GM10248 (cell line): Measurements from ENCODE around the gene SLC17A8.

ENCODE experiments used
- CTCF ChIA-PET: fragments of 300-600 bp; sonication (Branson Sonifier 250); formaldehyde crosslinking; extraction: SDS; loops from one replicate; lab custom pipeline; 2021; ENCODE audit warnings: antibody characterized with exemption; lab: Yijun Ruan, JAX
- POLR2A ChIA-PET: fragments of 350-650 bp; sonication (Branson Sonifier 250); formaldehyde crosslinking; extraction: SDS; loops from one replicate; lab custom pipeline; 2020; ENCODE audit warnings: antibody characterized with exemption; lab: Yijun Ruan, JAX
- DNase-seq: peaks from one replicate; pipeline ENCODE4 v3.0.0; 2012; ENCODE audit errors: extremely low spot score
- TF ChIP-seq, protein P1 (sequence below): IDR thresholded peaks from 2 replicates; pipeline ENCODE4 v1.5.1; 2012; ENCODE audit warnings: mild to moderate bottlenecking, low read depth; ENCODE audit errors: extremely low read depth, missing control alignments, control extremely low read depth

The SLC17A8 gene

DNA sequence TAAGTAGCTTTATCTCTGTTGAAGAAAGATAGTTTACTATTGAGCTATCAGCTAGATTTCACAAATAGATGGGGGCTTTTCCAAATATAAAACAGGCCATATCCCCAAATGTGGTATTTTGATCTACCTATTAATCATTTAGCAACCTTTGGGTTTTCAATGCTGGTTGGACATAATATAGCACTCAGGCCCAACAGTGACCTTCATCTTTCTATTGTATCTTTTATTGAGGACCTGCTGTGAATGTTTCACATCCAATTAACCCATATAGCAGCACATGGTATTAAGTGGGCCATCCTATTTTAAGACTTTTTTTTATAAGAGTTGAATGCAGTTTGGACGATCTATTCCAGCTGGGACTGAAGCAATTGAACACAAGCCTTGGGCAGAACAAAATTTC lies 106.8 kb downstream of the SLC17A8 start:
- ChIA-PET CTCF (interaction anchor here (1.2 kb wide), 1 partner anchor 11 kb away, joined by 4 read pairs; no protein-coding TSS in a partner anchor), POLR2A (no interaction called here)
- no peak for DNase-seq
- TF ChIP-seq, protein P1, sequence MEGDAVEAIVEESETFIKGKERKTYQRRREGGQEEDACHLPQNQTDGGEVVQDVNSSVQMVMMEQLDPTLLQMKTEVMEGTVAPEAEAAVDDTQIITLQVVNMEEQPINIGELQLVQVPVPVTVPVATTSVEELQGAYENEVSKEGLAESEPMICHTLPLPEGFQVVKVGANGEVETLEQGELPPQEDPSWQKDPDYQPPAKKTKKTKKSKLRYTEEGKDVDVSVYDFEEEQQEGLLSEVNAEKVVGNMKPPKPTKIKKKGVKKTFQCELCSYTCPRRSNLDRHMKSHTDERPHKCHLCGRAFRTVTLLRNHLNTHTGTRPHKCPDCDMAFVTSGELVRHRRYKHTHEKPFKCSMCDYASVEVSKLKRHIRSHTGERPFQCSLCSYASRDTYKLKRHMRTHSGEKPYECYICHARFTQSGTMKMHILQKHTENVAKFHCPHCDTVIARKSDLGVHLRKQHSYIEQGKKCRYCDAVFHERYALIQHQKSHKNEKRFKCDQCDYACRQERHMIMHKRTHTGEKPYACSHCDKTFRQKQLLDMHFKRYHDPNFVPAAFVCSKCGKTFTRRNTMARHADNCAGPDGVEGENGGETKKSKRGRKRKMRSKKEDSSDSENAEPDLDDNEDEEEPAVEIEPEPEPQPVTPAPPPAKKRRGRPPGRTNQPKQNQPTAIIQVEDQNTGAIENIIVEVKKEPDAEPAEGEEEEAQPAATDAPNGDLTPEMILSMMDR: no peak

DNA sequence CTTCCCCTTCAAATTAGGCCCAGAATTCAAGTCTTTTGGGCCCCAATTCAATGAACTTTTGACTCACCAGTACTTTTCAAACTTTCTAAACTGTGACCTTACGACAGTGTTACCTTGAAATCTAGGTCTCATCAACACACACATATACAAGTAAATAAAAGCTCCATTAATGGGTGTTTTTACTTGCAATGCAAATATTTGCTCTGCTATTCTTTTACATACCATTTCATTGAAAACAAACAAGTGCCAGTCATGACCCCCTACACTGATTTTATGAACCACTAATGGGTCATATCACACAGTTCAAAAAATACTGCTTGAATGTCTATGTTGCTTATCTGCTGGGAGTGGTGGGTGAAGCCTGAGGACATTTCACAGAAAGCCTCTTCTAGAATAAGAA lies 107.7 kb downstream of the SLC17A8 start:
- DNase-seq: no peak
- TF ChIP-seq, protein P1: no peak
- CTCF ChIA-PET: interaction anchor here (1.2 kb wide), 1 partner anchor 12 kb away, joined by 4 read pairs; no protein-coding TSS in a partner anchor
- POLR2A ChIA-PET: no interaction called here

DNA sequence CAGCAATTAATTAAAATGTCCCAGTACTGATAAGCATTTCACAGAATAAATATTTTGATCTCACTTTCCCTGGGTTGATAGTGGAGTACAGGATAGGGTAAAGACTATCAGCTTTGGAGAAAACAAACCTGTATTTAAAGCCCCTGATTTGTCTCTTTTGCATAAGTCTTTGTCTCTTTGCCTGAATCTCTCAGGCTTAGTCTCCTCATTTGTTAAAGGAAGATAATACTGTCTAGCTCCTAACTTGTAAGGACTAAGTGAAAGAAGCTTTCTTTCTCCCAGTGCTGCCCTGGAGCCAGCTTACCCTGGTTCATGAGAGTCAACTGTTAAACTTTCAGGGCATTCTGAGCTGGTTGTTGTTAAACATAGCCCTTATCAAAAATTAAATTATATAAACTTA lies 111.3 kb downstream of the SLC17A8 start:
- TF ChIP-seq, protein P1: no peak
- POLR2A ChIA-PET: no interaction called here
- CTCF ChIA-PET: interaction anchor here (1.0 to 1.4 kb wide), 2 partner anchors 9 to 20 kb away, joined by 4 read pairs; no protein-coding TSS in a partner anchor
- no peak for DNase-seq
